Measurements from ENCODE around the gene KRTAP2-4.
"Not testable (repeated sequence)": the region's sequence is repeated elsewhere in the genome, so short reads cannot be mapped to it uniquely, and the experiment has no call there.

Gene KRTAP2-4

DNA sequence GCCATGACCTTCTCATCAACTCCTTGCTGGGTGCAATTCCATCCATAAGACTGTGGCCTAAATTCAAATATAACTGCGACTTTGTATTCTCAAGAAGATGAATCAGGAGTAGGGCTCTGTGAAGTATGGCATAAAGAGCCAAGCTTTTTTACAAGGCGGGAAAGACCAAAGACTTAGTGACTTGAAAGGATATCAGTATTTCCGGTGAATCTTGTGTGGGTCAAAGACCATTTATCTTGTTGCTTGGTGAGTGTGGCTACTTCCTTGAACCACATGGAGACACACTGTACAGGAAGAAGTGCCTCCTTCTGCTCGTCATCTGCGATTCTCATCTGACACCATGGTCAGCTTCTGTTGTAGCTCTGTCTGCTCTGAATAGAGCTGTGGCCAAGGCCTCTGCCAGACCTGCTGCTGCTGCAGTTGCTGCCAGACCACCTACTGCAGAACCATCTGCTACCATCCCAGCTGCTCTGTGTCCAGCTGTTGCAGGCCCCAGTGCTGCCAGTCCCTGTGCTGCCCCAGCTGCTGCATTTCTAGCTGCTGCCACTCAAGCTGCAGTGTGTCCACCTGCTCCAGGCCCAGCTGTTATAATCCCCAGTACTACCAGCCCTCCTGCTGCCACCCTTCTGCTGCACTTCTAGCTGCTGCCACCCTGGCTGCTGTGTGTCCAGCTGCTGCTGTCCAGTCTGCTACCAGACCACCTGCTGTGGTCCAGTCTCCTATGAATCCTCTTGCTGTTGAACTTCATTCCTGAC is 6.1 kb upstream of the KRTAP2-4 start:
- TF ChIP-seq EZH2 (IDR thresholded peaks at IDR 0.05; ENCODE audit: borderline replicate concordance, low read length) = no peak
- TF ChIP-seq, protein P1, sequence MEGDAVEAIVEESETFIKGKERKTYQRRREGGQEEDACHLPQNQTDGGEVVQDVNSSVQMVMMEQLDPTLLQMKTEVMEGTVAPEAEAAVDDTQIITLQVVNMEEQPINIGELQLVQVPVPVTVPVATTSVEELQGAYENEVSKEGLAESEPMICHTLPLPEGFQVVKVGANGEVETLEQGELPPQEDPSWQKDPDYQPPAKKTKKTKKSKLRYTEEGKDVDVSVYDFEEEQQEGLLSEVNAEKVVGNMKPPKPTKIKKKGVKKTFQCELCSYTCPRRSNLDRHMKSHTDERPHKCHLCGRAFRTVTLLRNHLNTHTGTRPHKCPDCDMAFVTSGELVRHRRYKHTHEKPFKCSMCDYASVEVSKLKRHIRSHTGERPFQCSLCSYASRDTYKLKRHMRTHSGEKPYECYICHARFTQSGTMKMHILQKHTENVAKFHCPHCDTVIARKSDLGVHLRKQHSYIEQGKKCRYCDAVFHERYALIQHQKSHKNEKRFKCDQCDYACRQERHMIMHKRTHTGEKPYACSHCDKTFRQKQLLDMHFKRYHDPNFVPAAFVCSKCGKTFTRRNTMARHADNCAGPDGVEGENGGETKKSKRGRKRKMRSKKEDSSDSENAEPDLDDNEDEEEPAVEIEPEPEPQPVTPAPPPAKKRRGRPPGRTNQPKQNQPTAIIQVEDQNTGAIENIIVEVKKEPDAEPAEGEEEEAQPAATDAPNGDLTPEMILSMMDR (IDR thresholded peaks at IDR 0.05; ENCODE audit: low read length) = no peak
- no peak overlapping the region for H2AFZ ChIP-seq (ENCODE audit: low read length)
- no peaks in the 10 kb centered on the region for H3F3A ChIP-seq (ENCODE audit: insufficient read depth, low read length)
- no peak overlapping the region for H3K27ac ChIP-seq (ENCODE audit: low read depth, low read length, poor library complexity, severe bottlenecking)
- H3K9ac ChIP-seq (ENCODE audit: low read length) = no peak overlapping the region
- H3K4me2 ChIP-seq (ENCODE audit: low read length) = no peak overlapping the region
- H3K36me3 ChIP-seq (ENCODE audit: insufficient read depth, low read length) = no peaks in the 10 kb centered on the region
- H3K4me3 ChIP-seq (ENCODE audit: low read depth, low read length, poor library complexity, severe bottlenecking) = no peak overlapping the region
- no peaks in the 10 kb centered on the region for H3K79me2 ChIP-seq (ENCODE audit: insufficient read depth, low read length)
- no peaks in the 10 kb centered on the region for H3K4me1 ChIP-seq (ENCODE audit: insufficient read depth, low read length, severe bottlenecking)
- no peaks in the 10 kb centered on the region for H4K20me1 ChIP-seq (ENCODE audit: insufficient read depth, low read length)
- no peaks in the 10 kb centered on the region for H3K9me3 ChIP-seq (ENCODE audit: low read length)
- H3K27me3 ChIP-seq (ENCODE audit: insufficient read depth, low read length) = no peaks in the 10 kb centered on the region
- no peaks in the 10 kb centered on the region for H3K9me2 ChIP-seq (ENCODE audit: low read depth, low read length)

DNA sequence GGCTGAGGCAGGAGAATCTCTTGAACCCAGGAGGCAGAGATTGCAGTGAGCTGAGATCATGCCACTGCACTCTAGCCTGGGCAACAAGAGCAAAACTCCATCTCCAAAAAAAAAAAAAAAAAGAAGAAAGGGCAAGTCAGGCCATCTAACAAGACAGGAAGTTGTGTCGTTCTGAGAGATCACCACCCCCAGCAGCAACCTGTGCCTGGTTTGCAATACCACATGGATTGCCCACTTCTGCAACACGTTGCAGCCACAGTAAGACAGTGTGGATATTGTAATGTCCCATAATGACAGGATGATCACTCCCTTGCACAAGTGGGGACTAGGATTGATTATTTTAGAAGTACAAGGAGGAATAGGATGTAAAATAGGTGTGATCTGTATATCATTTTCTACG is 3.4 kb upstream of the KRTAP2-4 start:
- H3K9me3 ChIP-seq (ENCODE audit: low read length) = no peaks in the 10 kb centered on the region
- no peaks in the 10 kb centered on the region for H3K36me3 ChIP-seq (ENCODE audit: insufficient read depth, low read length)
- no peak overlapping the region for H3K4me2 ChIP-seq (ENCODE audit: low read length)
- no peaks in the 10 kb centered on the region for H3K79me2 ChIP-seq (ENCODE audit: insufficient read depth, low read length)
- H3K4me3 ChIP-seq (ENCODE audit: low read depth, low read length, poor library complexity, severe bottlenecking) = no peak overlapping the region
- H4K20me1 ChIP-seq (ENCODE audit: insufficient read depth, low read length) = no peaks in the 10 kb centered on the region
- H3F3A ChIP-seq (ENCODE audit: insufficient read depth, low read length) = no peaks in the 10 kb centered on the region
- H2AFZ ChIP-seq (ENCODE audit: low read length) = no peak overlapping the region
- no peaks in the 10 kb centered on the region for H3K27me3 ChIP-seq (ENCODE audit: insufficient read depth, low read length)
- TF ChIP-seq EZH2 (IDR thresholded peaks at IDR 0.05; ENCODE audit: borderline replicate concordance, low read length) = no peak
- TF ChIP-seq, protein P1 (IDR thresholded peaks at IDR 0.05; ENCODE audit: low read length) = no peak
- H3K9me2 ChIP-seq (ENCODE audit: low read depth, low read length) = no peaks in the 10 kb centered on the region
- no peak overlapping the region for H3K27ac ChIP-seq (ENCODE audit: low read depth, low read length, poor library complexity, severe bottlenecking)
- H3K9ac ChIP-seq (ENCODE audit: low read length) = no peak overlapping the region
- no peaks in the 10 kb centered on the region for H3K4me1 ChIP-seq (ENCODE audit: insufficient read depth, low read length, severe bottlenecking)

DNA sequence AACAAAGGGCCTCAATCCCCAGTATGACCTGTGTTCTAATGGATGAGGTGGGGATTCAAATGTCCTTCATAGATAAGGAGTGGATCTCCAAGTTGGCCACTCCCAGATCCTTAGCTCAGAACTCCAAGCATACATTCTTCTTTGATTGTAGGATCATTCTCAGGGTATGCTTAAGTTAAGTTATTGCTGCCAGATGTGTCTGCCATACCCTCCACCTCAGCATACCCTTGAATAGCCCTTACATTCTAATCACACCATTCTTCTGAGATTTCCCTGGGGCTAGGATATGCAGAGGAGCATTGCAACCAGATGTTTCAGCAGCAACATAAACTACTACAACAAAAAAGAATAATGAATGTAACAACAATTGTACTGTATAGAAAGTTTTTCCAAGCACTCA is 1.6 kb upstream of the KRTAP2-4 start:
- Histone ChIP-seq H3K4me3 (ENCODE audit: low read depth, low read length, poor library complexity, severe bottlenecking) (no peak overlapping the region), H3K4me1 (ENCODE audit: insufficient read depth, low read length, severe bottlenecking) (no peaks in the 10 kb centered on the region), H3K79me2 (ENCODE audit: insufficient read depth, low read length) (no peaks in the 10 kb centered on the region), H3K4me2 (ENCODE audit: low read length) (no peak overlapping the region), H3F3A (ENCODE audit: insufficient read depth, low read length) (no peaks in the 10 kb centered on the region), H3K9me2 (ENCODE audit: low read depth, low read length) (no peaks in the 10 kb centered on the region), H3K9me3 (ENCODE audit: low read length) (no peaks in the 10 kb centered on the region), H3K9ac (ENCODE audit: low read length) (no peak overlapping the region), H3K27me3 (ENCODE audit: insufficient read depth, low read length) (no peaks in the 10 kb centered on the region), H3K36me3 (ENCODE audit: insufficient read depth, low read length) (no peaks in the 10 kb centered on the region), H2AFZ (ENCODE audit: low read length) (no peak overlapping the region), H3K27ac (ENCODE audit: low read depth, low read length, poor library complexity, severe bottlenecking) (no peak overlapping the region), H4K20me1 (ENCODE audit: insufficient read depth, low read length) (no peaks in the 10 kb centered on the region)
- TF ChIP-seq, protein P1 (IDR thresholded peaks at IDR 0.05; ENCODE audit: low read length) = no peak
- no peak for TF ChIP-seq EZH2 (IDR thresholded peaks at IDR 0.05; ENCODE audit: borderline replicate concordance, low read length)

DNA sequence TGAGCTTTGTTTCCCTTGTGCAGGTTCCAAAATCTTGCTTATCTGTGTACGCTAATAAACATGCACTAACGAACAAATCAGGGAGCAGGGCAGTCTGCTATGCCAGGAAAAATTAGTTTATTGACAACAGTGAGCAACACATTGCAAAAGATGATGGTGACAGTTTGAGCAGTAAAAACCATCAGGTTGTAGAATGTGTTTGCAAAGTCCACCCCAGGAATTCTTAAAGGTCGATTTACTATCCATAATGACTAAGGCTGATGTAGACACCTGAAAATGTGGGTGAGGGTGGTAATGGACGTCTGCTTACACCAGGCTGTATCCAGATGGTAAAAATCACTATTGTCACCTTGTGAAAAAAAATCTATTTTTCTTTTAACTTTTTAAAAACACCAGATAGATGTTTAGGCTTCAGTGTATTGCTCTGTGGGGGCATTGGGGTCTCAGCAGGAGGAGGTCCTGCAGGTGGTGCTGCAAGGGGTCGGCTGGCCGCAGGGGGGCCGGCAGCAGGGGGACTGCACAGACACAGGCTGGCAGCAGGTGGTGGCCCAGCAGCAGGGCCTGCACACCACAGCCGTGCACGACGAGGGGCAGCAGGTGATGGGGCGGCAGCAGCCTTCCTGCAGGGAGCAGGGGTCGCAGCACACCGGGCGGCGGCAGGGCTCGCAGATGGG is 526 bp downstream of the KRTAP2-4 start:
- not testable (repeated sequence) for H3K9me3 ChIP-seq (ENCODE audit: low read length); H2AFZ ChIP-seq (ENCODE audit: low read length); H3K27ac ChIP-seq (ENCODE audit: low read depth, low read length, poor library complexity, severe bottlenecking); H3F3A ChIP-seq (ENCODE audit: insufficient read depth, low read length); H3K4me1 ChIP-seq (ENCODE audit: insufficient read depth, low read length, severe bottlenecking); H3K79me2 ChIP-seq (ENCODE audit: insufficient read depth, low read length); H3K4me2 ChIP-seq (ENCODE audit: low read length); H4K20me1 ChIP-seq (ENCODE audit: insufficient read depth, low read length); H3K27me3 ChIP-seq (ENCODE audit: insufficient read depth, low read length); H3K9me2 ChIP-seq (ENCODE audit: low read depth, low read length); H3K4me3 ChIP-seq (ENCODE audit: low read depth, low read length, poor library complexity, severe bottlenecking); H3K9ac ChIP-seq (ENCODE audit: low read length); H3K36me3 ChIP-seq (ENCODE audit: insufficient read depth, low read length)
